GM18498 (cell line): ENCODE results near the gene CAVIN4.

Source experiments
- ATAC-seq: cut with Tn5 transposase; IDR thresholded peaks from one replicate; pipeline ENCODE4 v1.9.1; 2021; ENCODE audit warnings: mild to moderate bottlenecking, moderate library complexity; ENCODE audit not compliant: unreplicated experiment

CAVIN4 gene

DNA sequence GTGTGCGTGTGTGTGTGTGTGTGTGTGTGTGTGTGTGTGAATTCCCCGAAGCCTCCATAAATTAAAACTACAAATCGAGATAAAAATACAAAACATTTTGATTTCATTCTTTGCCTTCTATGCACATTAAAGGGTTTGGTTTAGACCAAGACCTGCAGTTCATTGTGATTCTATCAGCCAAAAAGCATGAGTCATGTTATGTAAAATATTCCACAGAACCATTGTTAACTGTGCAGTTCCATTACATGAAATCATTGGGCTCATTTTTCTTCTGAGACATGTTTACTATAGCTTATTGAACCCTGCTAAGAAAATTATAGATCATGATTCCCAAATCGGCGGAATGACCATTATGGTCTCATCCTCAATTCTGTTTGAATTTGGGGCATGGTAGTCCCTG, 11.7 kb downstream of the CAVIN4 start:
- ATAC-seq, result no peak

- ATAC-seq, result no peak
These were observed 12.6 kb downstream of the CAVIN4 start for GRCh38 chr9:100590481-100590880.

- ATAC-seq, result no peak
These were observed 13.3 kb downstream of the CAVIN4 start for GRCh38 chr9:100591139-100591538.

- no peak for ATAC-seq
These were observed 13.9 kb downstream of the CAVIN4 start for GRCh38 chr9:100591639-100592412.

DNA sequence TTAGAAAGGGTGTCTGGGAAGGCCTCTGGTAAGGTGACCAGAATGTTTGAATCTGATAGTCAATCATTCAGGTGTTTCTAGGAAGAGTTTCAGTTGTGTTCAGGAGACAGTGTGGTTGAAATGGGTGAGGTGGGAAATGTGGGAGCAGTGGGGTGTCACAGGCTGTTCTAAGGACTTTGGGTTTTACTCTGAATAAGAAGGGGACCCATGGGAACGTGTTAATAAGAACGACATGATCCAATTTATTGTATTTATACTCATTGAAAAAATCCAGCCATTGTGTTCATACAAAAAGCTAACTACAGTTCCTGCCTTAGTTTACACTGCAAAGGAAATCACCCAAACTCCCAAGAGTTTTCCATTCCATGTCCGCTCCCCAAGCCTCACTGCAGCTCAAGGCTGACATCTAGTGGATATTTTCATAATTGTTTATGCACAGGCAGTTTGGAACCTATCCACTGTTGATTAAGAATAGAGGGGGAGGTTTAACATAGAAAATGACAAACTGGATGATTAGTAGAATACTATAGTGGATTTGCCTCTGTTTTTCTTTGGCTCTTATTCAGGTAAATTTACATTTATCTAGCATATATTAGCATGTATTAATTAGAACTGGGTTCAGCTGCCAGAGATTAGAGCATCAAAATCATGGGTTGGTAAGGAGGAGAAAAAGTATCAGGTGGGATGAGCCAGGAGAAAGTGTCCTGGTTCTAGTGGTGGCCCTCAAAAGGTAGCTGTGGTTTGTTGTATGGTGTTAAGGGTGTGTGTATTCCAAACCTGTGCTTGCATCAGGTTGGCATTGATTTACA, 17.7 kb downstream of the CAVIN4 start:
- peak; percentile 38 for ATAC-seq

DNA sequence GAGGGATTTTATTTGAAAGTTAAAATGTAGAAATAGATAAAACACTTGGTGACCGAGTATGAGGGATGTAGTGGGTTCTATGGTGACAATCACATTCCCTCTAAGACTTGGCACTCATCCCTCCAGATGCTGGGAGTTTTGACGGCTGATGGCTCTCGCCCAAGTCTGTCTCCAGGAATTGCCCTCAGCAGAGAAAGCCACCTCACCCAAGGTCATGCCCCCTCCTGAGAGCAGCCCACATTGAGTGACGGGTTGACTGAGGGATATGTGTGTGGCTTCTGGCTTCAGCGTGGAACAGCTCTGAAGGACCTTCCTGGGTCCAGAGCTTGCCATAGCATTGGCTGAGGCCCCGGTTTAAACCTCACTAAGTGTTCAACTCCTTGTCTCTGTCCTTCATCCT, 19.4 kb downstream of the CAVIN4 start:
- ATAC-seq, result no peak

DNA sequence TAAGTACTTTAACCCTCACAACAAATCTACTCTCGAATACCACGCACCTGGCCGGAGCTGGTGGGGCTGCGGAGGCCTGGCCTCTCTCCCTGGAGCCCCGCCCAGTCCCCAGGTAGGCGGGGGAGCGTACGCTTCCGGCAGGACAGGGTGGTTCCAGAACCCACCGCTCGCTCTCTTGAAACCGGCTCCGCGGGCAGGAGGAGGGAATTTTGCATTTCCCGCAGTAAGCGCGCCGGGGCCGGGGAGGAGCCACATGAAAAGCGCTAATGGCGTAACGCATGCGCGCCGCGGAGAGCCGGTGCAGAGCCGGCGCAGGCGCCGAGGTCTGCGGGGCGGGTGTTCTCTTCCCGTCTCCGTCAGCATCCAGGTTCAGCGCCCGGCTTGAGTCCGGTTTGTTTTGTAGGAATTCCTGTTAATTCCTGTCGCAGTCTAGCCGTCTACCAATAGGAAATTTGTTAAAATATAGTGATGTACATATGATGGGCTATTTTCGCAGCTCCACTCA, 20.8 kb downstream of the CAVIN4 start:
- peak; percentile 77 for ATAC-seq

GRCh38 chr9:100600521-100601079, 22.7 kb downstream of the CAVIN4 start:
- no peak for ATAC-seq

DNA sequence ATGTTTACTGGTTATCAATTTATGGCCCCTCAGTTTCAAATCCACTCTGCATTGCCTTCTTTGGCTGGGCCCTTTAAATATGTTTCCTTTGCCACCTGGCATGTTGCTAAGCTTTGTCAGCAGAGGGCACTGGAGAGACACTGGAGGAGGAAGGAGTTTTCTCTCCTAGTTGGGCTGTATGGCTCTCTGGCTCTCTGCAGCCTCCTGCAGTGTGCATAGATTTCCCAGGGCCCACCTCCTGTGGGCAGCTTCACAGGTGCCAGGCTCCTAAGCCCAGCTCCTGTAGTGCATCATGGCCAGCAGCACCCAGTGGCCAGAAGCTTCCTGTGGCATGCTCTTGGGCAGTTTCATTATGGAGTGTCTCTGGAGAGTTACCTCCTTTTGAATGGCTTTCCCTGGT, 23.3 kb downstream of the CAVIN4 start:
- peak; percentile 63 for ATAC-seq

- ATAC-seq, result no peak
These were observed 24.5 kb downstream of the CAVIN4 start for GRCh38 chr9:100602342-100602801.

DNA sequence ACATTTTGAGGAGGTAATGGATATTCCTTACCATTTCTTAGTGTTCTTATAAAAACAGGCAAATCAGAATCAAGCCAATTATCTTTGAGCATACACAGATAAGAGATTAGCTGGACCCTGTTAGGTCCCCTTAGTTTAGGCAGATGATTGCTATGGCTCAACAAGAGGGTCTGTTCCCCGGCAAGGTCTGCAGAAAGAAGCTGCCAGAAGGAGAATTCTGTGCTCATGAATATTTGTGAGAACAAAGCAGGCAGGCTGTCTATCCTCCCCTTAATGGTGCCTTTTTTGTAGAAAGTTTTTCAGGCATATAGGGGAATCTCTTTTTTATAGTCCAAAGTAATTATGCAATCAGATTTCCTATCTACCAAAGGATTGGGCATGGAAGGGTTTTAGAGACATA, 27.5 kb downstream of the CAVIN4 start:
- no peak for ATAC-seq

GRCh38 chr9:100619194-100619593, 41.3 kb downstream of the CAVIN4 start:
- ATAC-seq, result no peak

DNA sequence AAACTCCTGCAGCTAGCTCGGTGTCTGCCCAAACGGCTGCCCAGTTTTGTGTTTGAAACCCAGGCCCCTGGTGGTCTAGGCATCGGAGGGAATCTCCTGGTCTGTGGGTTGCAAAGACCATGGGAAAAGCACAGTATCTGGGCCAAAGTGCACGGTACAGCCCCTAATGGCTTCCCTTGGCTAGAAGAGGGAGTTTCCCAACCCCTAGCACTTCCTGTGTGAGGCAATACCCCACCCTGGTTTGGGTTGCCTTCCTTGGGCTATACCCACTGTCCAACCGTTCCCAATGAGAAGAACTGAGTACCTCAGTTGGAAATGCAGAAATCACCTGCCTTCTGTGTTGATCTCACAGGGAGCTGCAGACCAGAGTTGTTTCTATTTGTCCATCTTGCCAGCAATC, 41.8 kb downstream of the CAVIN4 start:
- no peak for ATAC-seq

- ATAC-seq, result no peak
These were observed 46.1 kb downstream of the CAVIN4 start for GRCh38 chr9:100623969-100624368.

DNA sequence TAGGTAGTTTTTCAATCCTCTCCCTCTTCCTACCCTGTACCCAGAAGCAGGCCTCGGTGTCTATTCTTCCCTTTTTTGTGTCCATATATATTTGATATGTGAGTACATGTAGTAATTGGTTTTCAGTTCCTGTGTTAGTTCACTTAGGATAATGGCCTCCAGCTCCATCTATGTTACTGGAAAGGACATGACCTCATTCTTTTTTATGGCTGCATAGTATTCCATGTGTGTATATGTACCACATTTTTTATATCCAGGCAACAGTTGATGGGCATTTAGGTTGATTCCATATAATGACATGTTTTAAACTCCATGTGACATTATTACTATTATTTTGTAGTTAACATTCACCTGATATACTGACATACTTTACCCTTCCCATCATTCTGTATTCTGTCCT, 49.1 kb downstream of the CAVIN4 start:
- no peak for ATAC-seq

- ATAC-seq, result no peak
These were observed 59.9 kb downstream of the CAVIN4 start for GRCh38 chr9:100637787-100638186.
